Gastroesophageal sphincter (tissue), 4 donors: ENCODE measurements around the gene GPANK1. TPM values are rescaled to one million over a fixed set of nuclear protein-coding genes. Genes with fewer than 3 reads are reported as not detected.

Experiments used
- ATAC-seq: fragments of 150-250 bp; one replicate; pipeline ENCODE4 v1.9.1; 2016; ENCODE audit warnings: mild to moderate bottlenecking, moderate library complexity
- H3K27ac ChIP-seq, 4 donors: fragments of 200-600 bp; sonication (generic) in 3 of 4; 1 replicate in 3 of 4; 2 replicates in 1 of 4; pipeline ENCODE4 v1.5.1; 2016 to 2019
- H3K27me3 ChIP-seq: fragments of 200-600 bp; sonication (generic); one replicate; pipeline ENCODE4 v1.5.1; 2019
- H3K36me3 ChIP-seq, 2 donors: fragments of 200-600 bp; sonication (generic); one replicate each; pipeline ENCODE4 v1.5.1; 2019; ENCODE audit warnings: control low read depth in 1 of 2
- H3K4me1 ChIP-seq, 3 donors: fragments of 200-600 bp; sonication (generic); 1 replicate in 2 of 3; 2 replicates in 1 of 3; pipeline ENCODE4 v1.5.1; 2016 to 2019; ENCODE audit warnings: control low read depth in 2 of 3
- H3K4me3 ChIP-seq, 2 donors: fragments of 200-600 bp; sonication (generic); one replicate each; pipeline ENCODE4 v1.5.1; 2019; ENCODE audit warnings: mild to moderate bottlenecking in 1 of 2, moderate library complexity in 1 of 2
- H3K9me3 ChIP-seq, 3 donors: fragments of 200-600 bp; sonication (generic); one replicate each; pipeline ENCODE4 v1.5.1; 2017 to 2019; ENCODE audit warnings: control low read depth in 2 of 3
- EP300 ChIP-seq: sonication (generic); formaldehyde crosslinking; IDR thresholded peaks from one replicate; pipeline ENCODE4 v1.6.1; 2017; ENCODE audit warnings: antibody characterized with exemption, mild to moderate bottlenecking
- POLR2A ChIP-seq, 2 donors: fragments of 450-650 bp; IDR thresholded peaks; one replicate each; pipeline ENCODE4 v1.6.1; 2017; ENCODE audit warnings: antibody characterized with exemption in 2 of 2, mild to moderate bottlenecking in 2 of 2, moderate library complexity in 1 of 2
- POLR2AphosphoS5 ChIP-seq: sonication (generic); formaldehyde crosslinking; IDR thresholded peaks from one replicate; pipeline ENCODE4 v1.6.1; 2017; ENCODE audit warnings: antibody characterized with exemption
- WGBS, 2 donors: methylation state at CpG; one replicate each; pipeline ENCODE4 v1.1.5; 2018; ENCODE audit warnings: low coverage in 1 of 2; 5-methylcytosine and 5-hydroxymethylcytosine counted together
- total RNA-seq, 4 donors: library from RNA; depleted of rRNA; stranded (reverse); fragments of >200 nt; gene quantifications; one replicate each; pipeline ENCODE4 v1.1.0, GENCODE V29; 2016
- TF ChIP-seq, protein P1 (sequence below), 4 experiments: fragments of 200-600 bp in 2 of 4; fragments of 450-650 bp in 2 of 4; sonication (generic) in 1 of 4; IDR thresholded peaks; one replicate each; pipeline ENCODE4 v1.5.1; 2017 to 2019; ENCODE audit warnings: antibody characterized with exemption in 4 of 4, mild to moderate bottlenecking in 2 of 4, moderate library complexity in 2 of 4

Gene GPANK1
- total RNA-seq, 4 donors from 2014 or later: 17.1 to 22.3 (median 17.9) TPM

DNA sequence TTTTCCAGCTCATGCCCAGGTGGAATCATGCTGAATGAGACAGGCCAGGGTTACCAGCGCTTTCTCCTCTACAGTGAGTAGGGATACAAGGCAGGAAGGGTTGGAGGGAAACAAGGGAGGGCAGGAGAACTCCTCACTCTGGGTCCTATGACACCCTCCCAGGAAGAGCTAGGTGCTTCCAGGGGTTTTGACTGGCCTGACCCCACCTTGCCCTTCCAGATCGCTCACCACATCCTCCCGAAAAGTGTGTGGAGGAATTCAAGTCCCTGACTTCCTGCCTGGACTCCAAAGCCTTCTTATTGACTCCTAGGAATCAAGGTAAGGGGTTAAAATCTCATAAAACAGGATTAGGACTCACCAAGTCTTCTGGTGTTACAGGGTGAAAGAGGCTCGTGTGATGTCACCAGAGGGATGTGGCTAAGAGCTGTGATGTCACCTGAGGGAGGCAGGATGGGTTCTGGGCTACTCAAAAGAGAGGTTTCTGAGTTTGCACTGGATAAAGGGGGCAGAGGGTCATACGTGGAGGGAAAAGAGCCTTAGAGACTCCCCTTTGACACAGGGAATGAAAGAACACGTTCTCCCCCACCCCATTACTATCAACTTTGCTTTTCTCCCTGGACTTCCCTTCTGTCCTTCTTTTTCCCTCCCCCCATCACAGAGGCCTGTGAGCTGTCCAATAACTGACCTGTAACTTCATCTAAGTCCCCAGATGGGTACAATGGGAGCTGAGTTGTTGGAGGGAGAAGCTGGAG lies 7.2 kb downstream of the GPANK1 start:
- TF ChIP-seq, protein P1, sequence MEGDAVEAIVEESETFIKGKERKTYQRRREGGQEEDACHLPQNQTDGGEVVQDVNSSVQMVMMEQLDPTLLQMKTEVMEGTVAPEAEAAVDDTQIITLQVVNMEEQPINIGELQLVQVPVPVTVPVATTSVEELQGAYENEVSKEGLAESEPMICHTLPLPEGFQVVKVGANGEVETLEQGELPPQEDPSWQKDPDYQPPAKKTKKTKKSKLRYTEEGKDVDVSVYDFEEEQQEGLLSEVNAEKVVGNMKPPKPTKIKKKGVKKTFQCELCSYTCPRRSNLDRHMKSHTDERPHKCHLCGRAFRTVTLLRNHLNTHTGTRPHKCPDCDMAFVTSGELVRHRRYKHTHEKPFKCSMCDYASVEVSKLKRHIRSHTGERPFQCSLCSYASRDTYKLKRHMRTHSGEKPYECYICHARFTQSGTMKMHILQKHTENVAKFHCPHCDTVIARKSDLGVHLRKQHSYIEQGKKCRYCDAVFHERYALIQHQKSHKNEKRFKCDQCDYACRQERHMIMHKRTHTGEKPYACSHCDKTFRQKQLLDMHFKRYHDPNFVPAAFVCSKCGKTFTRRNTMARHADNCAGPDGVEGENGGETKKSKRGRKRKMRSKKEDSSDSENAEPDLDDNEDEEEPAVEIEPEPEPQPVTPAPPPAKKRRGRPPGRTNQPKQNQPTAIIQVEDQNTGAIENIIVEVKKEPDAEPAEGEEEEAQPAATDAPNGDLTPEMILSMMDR (IDR thresholded peaks at IDR 0.05): no peak
- Histone ChIP-seq H3K4me1 (peaks cover 8 to 80% (median 28%) of the 10 kb centered on the region in 3 donors), H3K36me3 (peaks cover 0 to 44% of the 10 kb centered on the region in 2 donors), H3K27me3 (no peaks in the 10 kb centered on the region), H3K27ac (peak overlapping the region in 3 of 4 donors; percentile 1 to 88 (median 10)), H3K9me3 (no peaks in the 10 kb centered on the region), H3K4me3 (no peak overlapping the region)
- 36 to 72% methylated on average over 3 to 4 of the region's 6 CpGs for WGBS, 2 donors
- no peak for ATAC-seq

DNA sequence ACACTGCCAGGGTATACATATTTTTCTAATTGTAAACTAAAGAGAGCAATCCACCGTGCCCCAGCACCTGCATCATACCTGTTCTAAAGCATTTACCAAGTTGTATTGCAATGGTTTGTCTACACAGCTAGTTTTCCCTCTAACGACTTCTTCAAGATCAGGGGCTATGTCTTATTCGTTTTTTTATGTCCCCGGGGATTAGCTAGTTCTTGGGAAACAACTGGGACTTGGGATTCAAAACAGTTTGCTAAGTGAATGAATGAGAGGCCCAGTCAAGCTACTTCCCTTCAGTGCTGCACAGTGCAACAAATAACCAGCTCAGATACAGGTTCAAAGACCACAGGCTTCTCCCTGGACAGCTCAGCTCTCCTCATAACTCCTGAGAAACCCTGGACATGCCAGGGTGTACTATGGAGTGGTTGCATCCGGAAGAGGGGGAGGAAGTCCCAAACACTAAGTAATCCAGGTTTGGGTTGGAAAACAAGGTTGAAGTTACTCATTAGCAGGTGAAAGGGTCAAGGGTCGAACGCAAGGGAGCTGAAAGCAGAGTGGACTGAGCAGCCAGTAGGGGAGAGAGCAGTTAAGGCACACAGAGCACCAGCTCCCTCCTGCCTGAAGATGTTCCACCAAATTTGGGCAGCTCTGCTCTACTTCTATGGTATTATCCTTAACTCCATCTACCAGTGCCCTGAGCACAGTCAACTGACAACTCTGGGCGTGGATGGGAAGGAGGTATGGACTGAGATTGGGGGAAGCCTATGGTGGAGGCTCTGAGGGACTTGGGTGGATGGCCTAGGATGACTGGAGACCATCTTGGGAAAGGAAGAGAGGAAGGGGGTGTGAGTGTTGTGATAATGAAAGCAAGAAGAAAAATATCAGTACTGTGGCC lies 9.2 kb downstream of the GPANK1 start, which contains the start of gene APOM:
TSS of gene APOM (plus strand) at position 546 of the 889 bp plus-strand sequence. CDS start at position 619, 73 bp downstream.
- peaks cover 0 to 38% of the 10 kb centered on the region in 2 donors for H3K36me3 ChIP-seq
- 74 to 75% methylated on average over 5 to 6 of the region's 8 CpGs for WGBS, 2 donors
- no peak within 1 kb of the TSS for H3K4me3 ChIP-seq
- ATAC-seq: no peak
- TF ChIP-seq, protein P1 (IDR thresholded peaks at IDR 0.05): no peak
- TF ChIP-seq POLR2AphosphoS5 (no peak), POLR2A (IDR thresholded peaks at IDR 0.05) (no peak), EP300 (no peak)
- H3K9me3 ChIP-seq: no peaks in the 10 kb centered on the region
- no peak within 1 kb of the TSS for H3K27ac ChIP-seq
- H3K4me1 ChIP-seq: peaks cover 8 to 74% (median 35%) of the 10 kb centered on the region in 3 donors
- H3K27me3 ChIP-seq: no peaks in the 10 kb centered on the region

DNA sequence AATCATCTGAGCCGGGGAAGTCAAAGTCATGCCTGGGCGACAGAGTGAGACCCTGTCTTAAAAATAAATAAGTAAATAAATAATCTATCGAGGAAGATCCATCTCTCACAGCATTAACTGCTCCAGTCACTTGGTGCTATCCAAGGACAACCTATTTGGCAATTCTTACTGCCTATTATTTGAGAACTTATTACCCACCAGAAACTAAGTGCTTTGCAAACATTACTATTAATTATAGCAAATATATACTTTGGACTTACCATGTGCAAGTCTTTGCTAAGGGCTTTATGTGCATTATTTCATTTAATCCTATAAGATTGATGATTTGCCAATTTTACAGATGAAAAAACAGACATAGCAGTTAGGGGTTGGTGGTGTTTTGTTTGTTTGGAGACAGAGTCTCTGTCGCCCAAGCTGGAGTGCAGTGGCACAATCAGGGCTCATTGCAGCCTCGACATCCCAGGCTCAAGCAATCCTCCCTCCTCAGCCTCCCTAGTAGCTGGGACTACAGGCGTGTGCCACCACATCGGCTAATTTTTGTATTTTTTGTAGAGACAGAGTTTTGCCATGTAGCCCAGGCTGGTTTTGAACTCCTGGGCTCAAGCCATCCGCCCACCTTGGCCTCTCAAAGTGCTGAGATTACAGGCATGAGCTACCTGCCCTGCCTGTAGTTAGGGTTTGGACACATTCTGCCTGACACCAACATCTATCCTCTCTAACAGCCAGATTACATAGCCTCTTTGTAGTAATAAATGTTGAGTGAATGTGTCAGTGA lies 10.0 kb downstream of the GPANK1 start:
- H3K27me3 ChIP-seq: no peaks in the 10 kb centered on the region
- H3K4me3 ChIP-seq: no peak overlapping the region
- peaks cover 8 to 78% (median 35%) of the 10 kb centered on the region in 3 donors for H3K4me1 ChIP-seq
- ATAC-seq: no peak
- 90 to 92% methylated on average over 7 of the region's 8 CpGs for WGBS, 2 donors
- TF ChIP-seq EP300: no peak
- no peak for TF ChIP-seq POLR2A (IDR thresholded peaks at IDR 0.05)
- TF ChIP-seq, protein P1 (IDR thresholded peaks at IDR 0.05): no peak
- TF ChIP-seq POLR2AphosphoS5: no peak
- no peaks in the 10 kb centered on the region for H3K9me3 ChIP-seq
- peaks cover 0 to 42% of the 10 kb centered on the region in 2 donors for H3K36me3 ChIP-seq
- no peak overlapping the region for H3K27ac ChIP-seq

DNA sequence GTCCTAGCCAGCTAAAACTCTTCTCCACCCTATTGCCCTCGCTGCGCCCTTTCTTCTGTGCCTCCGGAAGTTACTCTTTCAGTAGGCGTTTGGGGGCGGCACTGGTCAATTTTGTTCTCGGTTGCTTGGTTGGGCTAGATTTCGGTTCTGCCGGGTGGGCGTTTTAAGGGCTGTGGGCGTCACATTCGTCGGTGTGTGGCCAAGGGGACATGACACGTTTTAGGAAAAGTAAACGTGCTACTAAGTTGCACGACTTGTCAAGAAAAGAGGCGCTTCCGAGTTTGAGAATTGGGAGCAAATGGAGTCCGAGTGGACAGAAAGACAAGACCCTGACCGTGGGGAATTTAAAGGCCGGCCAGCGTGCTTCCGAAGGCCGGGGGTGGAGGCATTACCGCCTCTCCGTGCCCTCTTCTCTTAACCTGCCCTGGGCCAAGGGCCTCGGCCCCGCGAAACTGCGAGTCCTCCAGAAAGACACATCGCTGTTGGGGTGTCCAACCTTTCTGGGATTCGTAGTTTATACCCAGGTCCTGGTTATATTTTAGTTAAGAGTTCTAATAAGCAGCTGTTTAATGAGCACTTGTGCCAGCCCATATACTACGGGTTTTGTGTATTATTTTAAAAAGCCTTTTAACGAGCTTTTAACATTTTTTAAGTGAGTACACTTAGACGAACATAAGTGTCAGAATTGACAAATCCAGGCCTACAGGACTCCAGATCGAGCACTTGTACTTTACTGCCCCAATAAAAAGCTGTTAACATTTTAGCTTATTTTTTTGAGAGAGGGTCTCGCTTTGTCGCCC lies 11.7 kb downstream of the GPANK1 start:
- Histone ChIP-seq H3K4me3 (peak overlapping the region; percentile 52 to 83), H3K9me3 (no peaks in the 10 kb centered on the region), H3K4me1 (peaks cover 0 to 71% (median 18%) of the 10 kb centered on the region in 3 donors), H3K36me3 (peaks cover 0 to 54% of the 10 kb centered on the region in 2 donors), H3K27ac (peak overlapping the region; percentile 84 to 99 (median 97)), H3K27me3 (no peaks in the 10 kb centered on the region)
- TF ChIP-seq, protein P1 (IDR thresholded peaks at IDR 0.05): peak in 1 of 4 experiments; percentile 25
- no peak for TF ChIP-seq POLR2A (IDR thresholded peaks at IDR 0.05)
- 11 to 12% methylated on average over 25 to 27 of the region's 37 CpGs for WGBS, 2 donors
- peak; percentile 80 for ATAC-seq
